22Rv1 (cell line): ENCODE measurements around the gene KRT37.

Experiments used
- H3K27ac ChIP-seq: fragments of 450-650 bp; 2 replicates; pipeline ENCODE4 v1.5.1; 2017
- ZFX ChIP-seq: fragments of 450-650 bp; IDR thresholded peaks from 2 replicates; pipeline ENCODE4 v1.6.1; 2017; ENCODE audit warnings: antibody characterized with exemption, borderline replicate concordance
- TF ChIP-seq, protein P1 (sequence below): fragments of 450-650 bp; IDR thresholded peaks from 2 replicates; pipeline ENCODE4 v1.5.1; 2017; ENCODE audit warnings: mild to moderate bottlenecking

The KRT37 gene

DNA sequence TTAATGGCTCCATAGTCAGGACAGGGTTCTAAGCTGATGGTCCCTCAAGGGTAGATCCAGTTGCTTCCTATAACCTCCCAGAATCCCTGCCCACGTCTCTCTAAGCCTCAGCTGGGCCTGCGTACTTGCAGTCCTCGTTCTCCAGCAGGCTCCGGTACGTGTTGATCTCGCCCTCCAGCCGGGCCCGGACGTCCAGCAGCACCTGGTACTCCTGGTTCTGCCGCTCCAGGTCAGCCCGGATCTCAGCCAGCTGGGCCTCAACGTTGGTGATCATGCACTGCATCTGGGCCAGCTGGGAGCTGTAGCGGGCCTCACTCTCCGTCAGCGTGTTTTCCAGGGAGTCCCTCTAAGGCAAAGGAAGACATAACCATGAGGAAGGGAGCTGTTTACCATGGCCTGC, 38.3 kb upstream of the KRT37 start:
- TF ChIP-seq ZFX: no peak
- TF ChIP-seq, protein P1, sequence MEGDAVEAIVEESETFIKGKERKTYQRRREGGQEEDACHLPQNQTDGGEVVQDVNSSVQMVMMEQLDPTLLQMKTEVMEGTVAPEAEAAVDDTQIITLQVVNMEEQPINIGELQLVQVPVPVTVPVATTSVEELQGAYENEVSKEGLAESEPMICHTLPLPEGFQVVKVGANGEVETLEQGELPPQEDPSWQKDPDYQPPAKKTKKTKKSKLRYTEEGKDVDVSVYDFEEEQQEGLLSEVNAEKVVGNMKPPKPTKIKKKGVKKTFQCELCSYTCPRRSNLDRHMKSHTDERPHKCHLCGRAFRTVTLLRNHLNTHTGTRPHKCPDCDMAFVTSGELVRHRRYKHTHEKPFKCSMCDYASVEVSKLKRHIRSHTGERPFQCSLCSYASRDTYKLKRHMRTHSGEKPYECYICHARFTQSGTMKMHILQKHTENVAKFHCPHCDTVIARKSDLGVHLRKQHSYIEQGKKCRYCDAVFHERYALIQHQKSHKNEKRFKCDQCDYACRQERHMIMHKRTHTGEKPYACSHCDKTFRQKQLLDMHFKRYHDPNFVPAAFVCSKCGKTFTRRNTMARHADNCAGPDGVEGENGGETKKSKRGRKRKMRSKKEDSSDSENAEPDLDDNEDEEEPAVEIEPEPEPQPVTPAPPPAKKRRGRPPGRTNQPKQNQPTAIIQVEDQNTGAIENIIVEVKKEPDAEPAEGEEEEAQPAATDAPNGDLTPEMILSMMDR: no peak

DNA sequence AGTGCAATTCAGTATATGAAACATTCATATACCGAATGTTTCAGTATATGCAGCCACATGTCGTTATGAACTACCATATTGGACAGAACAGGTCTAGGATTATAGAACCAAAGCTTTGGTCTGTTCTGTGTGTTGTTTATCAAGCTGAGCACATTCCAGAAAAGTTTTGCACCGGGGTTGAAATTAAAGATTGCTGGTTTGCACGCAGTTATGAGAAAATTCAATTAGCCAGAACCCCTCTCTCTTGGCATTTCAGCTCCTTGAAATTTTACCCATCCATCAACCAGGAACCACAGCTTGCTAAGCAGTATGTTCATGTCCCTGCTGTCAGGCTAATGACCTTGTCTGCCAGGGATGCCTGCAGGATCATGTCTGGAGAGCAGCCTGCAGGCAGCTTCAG, 33.3 kb upstream of the KRT37 start:
- no peak overlapping the region for H3K27ac ChIP-seq
- no peak for TF ChIP-seq ZFX
- TF ChIP-seq, protein P1: no peak

More for the DNA sequence above, 38.3 kb upstream of the KRT37 start:
- H3K27ac ChIP-seq: no peak overlapping the region

DNA sequence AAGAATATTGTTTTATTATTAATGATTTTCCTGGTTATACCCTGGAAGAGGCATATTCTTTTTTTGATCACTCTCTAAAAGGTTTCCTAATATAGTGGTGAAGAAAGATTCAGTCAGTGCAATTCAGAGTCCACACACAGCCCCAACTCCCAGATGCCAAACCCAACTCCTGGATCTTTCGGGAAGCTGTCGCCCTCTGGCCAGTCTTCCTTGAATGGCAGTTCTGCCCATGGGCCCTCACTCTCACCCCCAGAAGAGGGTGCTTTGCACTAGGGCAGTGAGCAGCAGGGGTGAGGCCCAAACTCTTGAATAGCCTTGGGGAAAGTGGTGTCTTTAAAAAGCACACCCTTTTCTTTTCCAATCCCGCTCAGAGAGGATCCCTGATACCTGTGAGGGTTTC, 31.8 kb upstream of the KRT37 start:
- TF ChIP-seq, protein P1: no peak
- TF ChIP-seq ZFX: no peak
- H3K27ac ChIP-seq: no peak overlapping the region

DNA sequence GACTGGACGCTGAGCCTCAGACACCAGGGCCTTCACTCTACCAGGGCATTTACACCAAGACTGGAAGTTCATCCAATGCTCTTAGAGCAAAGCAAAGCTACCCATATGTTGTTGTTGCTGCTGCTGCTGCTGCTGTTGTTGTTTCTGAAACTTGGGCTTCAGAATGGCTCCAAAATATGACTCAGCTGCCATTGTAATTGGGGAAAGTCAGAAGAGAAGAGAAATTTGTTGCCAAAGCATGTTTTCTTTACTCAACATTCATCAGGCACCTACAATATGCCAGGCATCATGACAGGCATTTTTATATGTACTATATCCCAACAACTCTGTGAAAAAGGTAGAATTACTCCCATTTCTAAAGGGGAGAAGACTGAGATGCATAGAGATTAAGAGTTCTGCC, 30.9 kb upstream of the KRT37 start:
- H3K27ac ChIP-seq: no peak overlapping the region
- no peak for TF ChIP-seq ZFX
- TF ChIP-seq, protein P1: no peak

DNA sequence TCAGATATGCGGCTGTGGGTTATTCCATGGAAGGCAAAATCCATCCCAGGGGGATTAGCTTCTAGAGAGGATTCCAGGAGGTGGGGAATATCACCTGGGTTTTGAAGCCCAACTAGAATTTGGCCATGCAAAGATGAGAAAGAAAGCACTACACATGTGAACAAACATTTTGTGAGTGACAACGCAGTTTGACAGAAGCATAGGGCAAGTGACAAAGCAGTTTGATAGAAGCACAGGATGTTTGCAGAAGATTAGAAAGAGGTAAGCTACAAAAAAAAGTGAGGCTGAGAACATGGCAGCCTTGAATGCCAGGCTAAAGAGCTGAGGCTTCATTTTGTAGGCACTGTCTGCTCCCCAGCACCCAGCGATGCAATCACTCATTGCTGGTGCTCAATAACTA, 28.7 kb upstream of the KRT37 start:
- no peak overlapping the region for H3K27ac ChIP-seq
- TF ChIP-seq, protein P1: no peak
- TF ChIP-seq ZFX: no peak

DNA sequence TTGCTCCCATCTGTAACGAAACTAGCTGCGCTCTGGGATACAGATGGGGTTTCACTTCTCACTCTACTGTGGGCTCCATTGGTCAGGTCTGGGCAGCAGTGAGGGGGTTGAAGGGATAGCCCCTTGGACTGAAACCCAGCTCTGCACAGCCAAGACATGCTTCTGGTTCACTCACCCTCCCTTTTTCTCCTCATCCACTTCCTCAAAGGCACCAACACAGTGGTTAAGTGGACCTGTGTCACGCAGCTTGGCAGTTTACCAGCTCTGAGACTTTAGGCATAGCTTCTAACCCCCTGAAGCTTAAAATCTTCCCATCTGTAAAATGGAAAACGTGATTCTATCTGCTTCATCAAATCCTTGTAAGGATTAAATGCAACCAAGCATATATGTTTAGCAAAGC, 27.9 kb upstream of the KRT37 start:
- H3K27ac ChIP-seq: no peak overlapping the region
- no peak for TF ChIP-seq ZFX
- TF ChIP-seq, protein P1: no peak

DNA sequence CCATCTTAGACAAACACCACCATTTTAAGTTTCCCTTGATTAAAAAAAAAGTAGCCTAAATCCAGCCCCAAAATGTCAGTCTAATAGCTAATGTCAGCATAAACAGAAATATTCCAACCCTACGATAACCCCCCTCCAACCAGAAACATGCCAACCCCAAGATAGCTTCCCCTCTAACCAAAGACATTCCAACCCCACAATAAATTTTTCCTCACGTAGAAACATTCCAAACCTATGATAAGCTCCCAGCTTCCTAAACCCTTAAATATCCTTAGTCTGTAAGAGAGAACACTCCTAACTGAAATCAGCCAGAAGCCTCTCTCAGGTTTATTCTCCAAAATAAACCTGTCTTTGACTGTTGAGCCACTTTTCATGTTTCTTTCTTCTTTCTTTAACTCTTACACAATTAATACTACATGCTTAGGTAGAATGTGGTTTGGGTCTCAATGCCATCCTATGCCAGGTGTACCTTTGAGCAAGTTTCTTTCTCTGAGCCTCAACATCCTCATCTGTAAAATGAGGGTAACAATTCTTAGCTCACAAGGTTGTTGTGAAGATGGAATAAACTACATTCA, 26.9 kb upstream of the KRT37 start:
- no peak for TF ChIP-seq ZFX
- TF ChIP-seq, protein P1: no peak
- H3K27ac ChIP-seq: no peak overlapping the region
